Measurements from ENCODE around the gene IL13RA1. TPM values are rescaled to one million over a fixed set of nuclear protein-coding genes. Genes with fewer than 3 reads are reported as not detected.

Gene IL13RA1
- total RNA-seq, 1 experiment from 2014 or later: 14.4 TPM

- Histone ChIP-seq H3K56ac (ENCODE audit: insufficient read length, low read depth, low read length) (no peak overlapping the region), H3K4me2 (ENCODE audit: insufficient read depth, insufficient read length, low read length) (no peak overlapping the region), H4K5ac (ENCODE audit: insufficient read length, low read depth, low read length) (no peak overlapping the region), H3K27me3 (ENCODE audit: insufficient read depth, low read length) (no peaks in the 10 kb centered on the region), H3K23ac (ENCODE audit: insufficient read length, low read depth, low read length) (no peak overlapping the region), H3K27ac (ENCODE audit: insufficient read length, low read depth, low read length) (no peak overlapping the region), H3K79me2 (ENCODE audit: insufficient read depth, low read length) (no peaks in the 10 kb centered on the region), H3K23me2 (ENCODE audit: insufficient read length, low read depth, low read length, poor library complexity, severe bottlenecking) (no peaks in the 10 kb centered on the region), H2AFZ (ENCODE audit: low read length) (no peak overlapping the region), H3K14ac (ENCODE audit: insufficient read depth, low read length) (no peak overlapping the region), H3K4ac (ENCODE audit: low read depth, low read length) (no peak overlapping the region), H3K79me1 (ENCODE audit: insufficient read depth, low read depth, low read length, poor library complexity, severe bottlenecking) (no peaks in the 10 kb centered on the region), H2BK12ac (ENCODE audit: insufficient read length, low read depth, low read length) (no peak overlapping the region), H4K8ac (replicated peaks; ENCODE audit: insufficient read length, low read depth, low read length) (no peak overlapping the region), H2BK15ac (ENCODE audit: low read depth, low read length) (no peak overlapping the region), H2AK5ac (ENCODE audit: insufficient read length, low read length) (no peak overlapping the region), H3K9ac (ENCODE audit: extremely low read depth, insufficient read length, low read length) (no peak overlapping the region), H3K18ac (ENCODE audit: insufficient read length, low read depth, low read length) (no peak overlapping the region), H2BK5ac (ENCODE audit: insufficient read length, low read length) (no peak overlapping the region), H2BK120ac (ENCODE audit: low read depth, low read length, poor library complexity, severe bottlenecking) (no peak overlapping the region), H4K20me1 (ENCODE audit: control insufficient read depth, insufficient read depth, insufficient read length) (no peaks in the 10 kb centered on the region), H3T11ph (ENCODE audit: low read length) (no peak overlapping the region), H3K4me1 (ENCODE audit: insufficient read depth, low read length) (no peaks in the 10 kb centered on the region), H4K91ac (ENCODE audit: insufficient read length, low read depth, low read length) (no peak overlapping the region), H3K9me3 (ENCODE audit: control insufficient read depth, low read depth, low read length) (peaks cover 12% of the 10 kb centered on the region), H2BK20ac (ENCODE audit: low read depth, low read length, poor library complexity, severe bottlenecking) (no peak overlapping the region)
- Mint-ChIP-seq H3K4me1 (peaks cover 9% of the 10 kb centered on the region in 2 experiments), H3K4me3 (no peak overlapping the region), H3K9me3 (peaks cover 0 to 54% of the 10 kb centered on the region in 2 experiments; a peak in 2 of 5 replicates), H3K36me3 (ENCODE audit: insufficient read depth in 1 of 3, low read depth in 3 of 3) (peaks cover 0 to 15% (median 0%) of the 10 kb centered on the region in 3 experiments; a peak in 2 of 7 replicates), H3K27me3 (ENCODE audit: low read depth) (no peaks in the 10 kb centered on the region), H3K27ac (no peak overlapping the region)
- no peak for DNase-seq
- TF ChIP-seq, protein P1, sequence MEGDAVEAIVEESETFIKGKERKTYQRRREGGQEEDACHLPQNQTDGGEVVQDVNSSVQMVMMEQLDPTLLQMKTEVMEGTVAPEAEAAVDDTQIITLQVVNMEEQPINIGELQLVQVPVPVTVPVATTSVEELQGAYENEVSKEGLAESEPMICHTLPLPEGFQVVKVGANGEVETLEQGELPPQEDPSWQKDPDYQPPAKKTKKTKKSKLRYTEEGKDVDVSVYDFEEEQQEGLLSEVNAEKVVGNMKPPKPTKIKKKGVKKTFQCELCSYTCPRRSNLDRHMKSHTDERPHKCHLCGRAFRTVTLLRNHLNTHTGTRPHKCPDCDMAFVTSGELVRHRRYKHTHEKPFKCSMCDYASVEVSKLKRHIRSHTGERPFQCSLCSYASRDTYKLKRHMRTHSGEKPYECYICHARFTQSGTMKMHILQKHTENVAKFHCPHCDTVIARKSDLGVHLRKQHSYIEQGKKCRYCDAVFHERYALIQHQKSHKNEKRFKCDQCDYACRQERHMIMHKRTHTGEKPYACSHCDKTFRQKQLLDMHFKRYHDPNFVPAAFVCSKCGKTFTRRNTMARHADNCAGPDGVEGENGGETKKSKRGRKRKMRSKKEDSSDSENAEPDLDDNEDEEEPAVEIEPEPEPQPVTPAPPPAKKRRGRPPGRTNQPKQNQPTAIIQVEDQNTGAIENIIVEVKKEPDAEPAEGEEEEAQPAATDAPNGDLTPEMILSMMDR (conservative IDR thresholded peaks at IDR 0.05): no peak
- WGBS (ENCODE audit: extremely low coverage, insufficient read length, low lambda C conversion rate): no CpG with 5 or more reads among the region's 3 CpGs
Measured at GRCh38 chrX:118760025-118760424, 32.6 kb downstream of the IL13RA1 start.

All from H9 (cell line).